ENCODE data around the gene IQSEC1.

The IQSEC1 gene

DNA sequence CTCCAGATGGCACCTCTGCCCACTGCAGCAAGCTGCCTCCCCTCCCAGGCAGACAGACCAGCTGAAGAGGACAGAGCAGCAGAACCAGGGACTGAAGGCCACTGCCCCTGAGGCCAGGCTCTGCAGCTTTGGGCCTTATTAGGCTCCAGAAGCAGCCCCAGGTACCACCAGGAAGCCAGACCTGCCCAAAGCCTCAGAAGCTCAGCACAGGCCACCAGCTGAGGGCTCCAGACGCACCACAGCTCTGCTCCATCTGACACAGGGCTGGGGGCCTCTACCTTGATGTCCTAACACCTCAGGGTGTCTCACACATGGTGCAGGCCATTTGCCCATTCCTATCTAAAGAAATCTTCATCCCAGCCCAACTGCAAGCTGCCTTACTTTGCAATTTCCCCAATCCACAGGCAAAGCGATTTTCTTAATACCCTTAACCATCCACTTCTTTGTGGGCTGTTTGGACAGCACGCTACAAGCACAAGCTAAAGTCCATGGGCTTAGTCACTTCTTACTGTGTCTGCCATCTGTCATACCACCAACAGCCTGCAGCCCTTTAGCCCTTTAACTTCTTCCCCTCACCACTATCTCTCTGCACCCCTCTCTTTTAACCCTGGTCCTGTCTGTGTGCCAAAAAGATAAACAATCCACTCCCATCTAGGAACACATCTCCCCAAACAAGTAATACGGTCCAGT, 112.1 kb downstream of the IQSEC1 start:
- in situ Hi-C loops (cut with HindIII; ENCODE audit: low sequenced_read_pairs), result no loop called here

DNA sequence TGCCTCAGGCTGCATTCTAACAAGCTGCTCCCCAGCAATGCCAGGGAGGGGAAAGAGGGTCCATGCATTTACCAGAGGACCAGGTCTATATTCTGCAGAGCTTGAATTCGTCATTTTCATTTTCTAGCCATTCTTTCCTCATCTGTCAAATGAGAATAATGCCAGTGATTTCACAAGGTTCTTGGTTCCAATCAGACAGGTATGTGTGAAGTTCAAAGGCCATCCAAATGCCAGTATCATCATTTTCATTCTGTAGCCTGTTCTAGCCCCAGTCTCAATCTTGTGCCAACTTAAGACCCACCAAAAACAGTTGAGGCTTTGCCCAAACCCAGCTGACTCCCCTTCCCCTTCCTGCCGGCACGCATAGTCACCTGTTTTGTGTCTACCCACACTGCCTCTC, 112.7 kb downstream of the IQSEC1 start:
- in situ Hi-C loops (cut with HindIII; ENCODE audit: low sequenced_read_pairs), result no loop called here

DNA sequence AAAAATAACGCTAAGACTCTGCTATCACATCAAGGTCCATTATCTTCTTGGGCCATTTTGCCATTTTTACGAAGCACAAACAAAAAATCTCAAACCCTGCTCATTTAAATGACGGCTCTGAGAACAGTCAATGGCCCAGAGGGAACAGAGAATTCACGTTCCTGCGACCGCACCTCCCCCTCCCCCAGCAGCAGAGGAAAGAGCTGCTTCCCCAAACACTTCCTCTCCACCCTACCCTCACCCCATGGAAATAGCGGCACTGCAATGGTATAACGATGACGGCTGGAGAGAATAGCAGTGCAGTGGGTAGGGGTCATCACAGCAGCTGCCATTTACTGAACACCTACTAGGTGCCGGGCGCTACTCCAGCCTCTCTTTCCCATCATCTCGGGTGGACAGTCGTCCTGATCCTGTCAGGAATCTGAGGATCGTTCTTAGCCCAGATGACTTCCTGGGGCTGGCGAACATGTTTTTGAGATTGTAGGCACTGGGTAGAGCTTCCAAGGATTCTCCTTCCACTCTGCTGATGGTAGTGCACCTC, 113.3 kb downstream of the IQSEC1 start:
- in situ Hi-C loops (cut with HindIII; ENCODE audit: low sequenced_read_pairs), result no loop called here

DNA sequence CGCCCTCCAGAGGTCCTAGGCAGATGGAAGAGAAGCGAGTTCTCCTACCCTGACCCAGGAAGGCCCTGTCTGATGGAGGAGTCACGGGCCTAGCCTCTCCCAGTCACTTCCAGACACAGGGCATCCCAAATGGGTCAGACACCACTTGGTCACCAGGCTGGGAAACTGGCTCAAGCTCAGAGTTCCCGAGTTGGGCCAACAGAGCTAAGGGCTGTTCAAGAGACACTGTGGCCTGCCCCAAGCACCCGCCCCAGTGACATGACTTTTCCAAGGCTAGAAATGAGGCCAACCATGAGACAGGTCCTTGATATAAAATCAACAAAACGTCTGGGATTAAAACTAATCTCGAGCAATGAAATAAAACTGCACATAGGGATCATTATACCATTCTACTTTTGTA, 113.8 kb downstream of the IQSEC1 start:
- in situ Hi-C loops (cut with HindIII; ENCODE audit: low sequenced_read_pairs), result no loop called here

DNA sequence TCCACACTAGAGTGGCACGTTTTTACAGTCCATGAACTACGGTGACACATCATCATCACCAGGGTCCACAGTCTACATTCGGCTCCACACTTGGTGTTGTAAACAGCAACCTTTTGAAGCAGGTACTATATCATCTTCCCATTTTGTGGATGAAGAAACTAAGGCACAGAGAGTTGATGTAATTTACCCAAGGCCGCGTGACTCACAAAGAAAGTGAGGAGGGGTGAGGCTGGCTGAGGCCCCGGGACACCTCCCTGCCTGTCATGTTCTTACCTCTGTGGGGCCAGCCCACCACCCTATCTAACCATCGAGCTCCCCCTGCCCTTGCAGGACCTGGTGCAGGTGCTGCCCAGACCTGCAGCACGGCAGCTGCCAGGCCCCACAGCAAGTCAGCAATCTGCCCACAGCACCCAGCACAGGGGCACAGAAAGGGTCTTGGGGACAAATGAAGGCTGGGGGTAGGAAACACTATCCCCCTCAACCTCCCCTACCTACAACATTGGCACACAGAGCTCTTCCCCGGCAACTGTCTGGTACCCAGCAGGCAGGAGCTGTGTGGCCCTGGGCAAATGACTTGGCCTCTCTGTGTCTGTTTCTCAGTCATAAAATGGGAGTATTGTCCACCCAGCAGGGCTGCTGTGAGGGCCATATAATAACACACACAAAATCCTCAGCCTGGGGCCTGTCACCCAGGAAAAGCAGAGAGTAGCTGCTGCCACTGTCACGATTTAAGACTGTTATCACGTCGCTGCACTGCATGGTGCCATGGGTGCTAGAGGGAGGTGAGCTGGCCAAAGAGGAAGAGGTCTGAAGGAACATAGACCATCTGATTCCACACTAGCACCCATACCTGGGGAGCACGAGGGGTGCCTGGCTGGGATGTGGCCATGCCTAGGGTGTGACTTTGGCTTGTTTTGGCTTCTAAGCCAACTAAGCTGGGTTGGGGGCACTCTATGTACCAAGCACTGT, 115.1 kb downstream of the IQSEC1 start:
- in situ Hi-C loops (cut with HindIII; ENCODE audit: low sequenced_read_pairs), result no loop called here

DNA sequence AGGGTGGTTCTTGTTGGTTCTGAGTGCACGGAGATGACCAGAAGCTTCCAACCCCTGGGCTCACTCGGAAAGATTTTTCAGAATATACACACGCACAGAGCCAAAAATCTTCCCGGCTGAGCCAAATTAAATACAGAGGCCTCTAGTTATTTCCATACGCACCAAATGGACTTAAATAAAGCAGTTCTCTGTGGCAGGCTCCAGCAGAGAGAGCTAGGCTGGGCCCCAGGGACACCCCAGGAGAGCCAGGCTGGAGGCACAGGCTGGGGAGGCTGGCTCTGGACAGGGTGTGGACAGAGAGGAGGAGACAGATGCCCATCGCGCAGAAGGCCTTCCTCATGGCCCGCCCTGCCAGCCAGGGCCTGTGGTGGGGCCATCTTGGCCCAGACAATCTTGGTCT, 115.9 kb downstream of the IQSEC1 start:
- in situ Hi-C loops (cut with HindIII; ENCODE audit: low sequenced_read_pairs), result no loop called here

DNA sequence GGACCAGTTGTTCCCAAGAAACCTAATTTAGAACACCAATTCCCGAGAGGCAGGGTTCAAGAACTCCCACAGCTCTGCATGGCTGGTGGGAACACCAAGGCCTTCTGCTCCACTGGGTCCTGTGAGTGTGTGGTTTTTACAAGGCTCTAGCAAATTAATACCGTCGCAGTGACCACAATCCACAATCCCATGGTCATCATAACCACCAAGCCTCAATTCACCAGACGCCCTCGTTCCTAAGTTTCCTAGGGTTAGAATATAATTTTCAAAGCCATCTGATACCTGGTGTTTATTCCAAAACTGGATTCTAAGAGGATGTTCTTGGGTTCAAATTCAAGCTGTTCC, 116.9 kb downstream of the IQSEC1 start:
- in situ Hi-C loops (cut with HindIII; ENCODE audit: low sequenced_read_pairs), result no loop called here

DNA sequence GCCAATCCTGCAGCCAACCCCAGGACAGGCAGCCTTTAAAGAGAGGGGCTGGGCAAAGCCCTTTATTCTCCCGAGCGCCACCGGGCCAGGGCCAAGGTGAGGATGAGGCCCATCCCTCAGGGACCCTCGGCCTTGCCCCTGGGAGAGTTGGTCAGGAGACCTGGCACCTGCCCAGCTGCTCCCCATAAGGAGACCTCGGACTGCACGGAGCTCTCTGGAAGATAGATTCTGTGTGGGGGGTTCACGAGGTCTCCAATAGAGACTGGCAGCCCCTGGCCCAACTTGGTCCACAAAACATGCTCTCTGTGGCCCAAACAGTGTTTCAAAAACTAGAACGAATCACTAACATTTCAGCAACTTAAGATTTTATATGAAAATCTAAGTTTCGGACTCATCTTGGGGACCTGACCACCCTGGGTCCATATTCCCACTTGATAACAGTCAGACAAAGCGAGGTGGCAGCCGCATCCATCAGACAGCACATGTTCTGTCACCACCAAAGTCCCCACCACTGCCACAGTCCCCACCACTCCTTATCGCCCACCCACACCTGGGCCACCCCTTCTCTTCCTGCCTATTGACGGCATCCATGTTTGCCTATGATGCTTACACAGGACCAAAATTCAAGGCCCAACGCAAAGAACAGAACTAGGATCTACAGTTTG, 117.4 kb downstream of the IQSEC1 start:
- in situ Hi-C loops (cut with HindIII; ENCODE audit: low sequenced_read_pairs), result no loop called here

DNA sequence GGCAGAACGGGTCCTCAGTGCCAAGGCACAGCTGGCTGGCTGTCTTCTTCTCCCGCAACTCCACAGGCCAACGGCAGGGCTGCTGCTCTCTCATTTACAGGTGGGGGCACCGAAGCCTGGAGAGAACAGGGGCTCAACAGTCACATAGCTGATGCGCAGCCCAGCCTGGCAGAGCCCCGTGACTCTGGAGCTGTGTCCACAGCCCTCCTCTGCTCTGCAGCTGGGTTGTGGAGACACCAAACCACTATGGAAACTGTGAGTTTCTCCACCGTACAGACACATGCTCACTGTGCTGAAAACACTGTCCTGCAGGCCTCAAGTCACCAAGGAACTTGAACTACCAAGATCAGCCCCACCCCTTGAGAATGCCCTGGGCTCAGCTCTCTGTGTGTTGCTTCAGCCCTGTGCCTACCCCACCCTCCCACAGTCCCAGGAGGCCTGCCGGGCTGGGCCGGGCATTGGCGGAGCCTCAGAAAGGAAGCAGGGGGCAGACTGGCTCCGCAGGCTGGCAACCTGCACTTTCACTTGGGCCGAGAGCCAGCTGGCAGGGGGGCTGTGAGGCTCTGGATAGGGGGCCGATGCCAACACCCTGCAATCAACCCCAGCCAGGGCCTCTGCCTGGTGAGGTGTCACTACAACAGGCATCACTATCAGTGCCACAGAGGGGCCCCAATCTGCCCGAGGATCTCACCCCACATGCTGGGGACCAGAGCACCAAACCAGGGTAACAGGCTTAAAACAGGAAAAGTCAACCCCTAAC, 118.2 kb downstream of the IQSEC1 start:
- in situ Hi-C loops (cut with HindIII; ENCODE audit: low sequenced_read_pairs), result no loop called here

DNA sequence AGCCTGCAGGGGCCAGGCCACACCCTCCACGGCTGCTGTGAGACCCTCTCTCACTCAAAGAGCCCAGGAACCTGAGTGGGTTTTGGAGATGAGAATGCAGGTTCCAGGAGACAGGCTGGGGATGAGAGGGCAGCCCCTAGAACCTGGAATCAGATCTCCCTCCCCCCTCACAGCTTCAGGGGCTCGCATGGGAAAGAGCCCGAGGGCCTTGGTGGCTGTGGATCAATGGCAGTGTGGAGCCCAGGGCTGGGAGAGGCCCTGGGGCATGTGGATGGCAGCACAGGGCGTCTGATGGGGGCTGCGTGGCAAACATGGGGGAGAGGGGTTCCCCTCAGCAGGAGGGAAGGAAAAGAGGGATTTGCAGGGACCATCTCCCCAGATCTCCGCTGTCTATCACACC, 119.0 kb downstream of the IQSEC1 start:
- in situ Hi-C loops (cut with HindIII; ENCODE audit: low sequenced_read_pairs), result no loop called here

DNA sequence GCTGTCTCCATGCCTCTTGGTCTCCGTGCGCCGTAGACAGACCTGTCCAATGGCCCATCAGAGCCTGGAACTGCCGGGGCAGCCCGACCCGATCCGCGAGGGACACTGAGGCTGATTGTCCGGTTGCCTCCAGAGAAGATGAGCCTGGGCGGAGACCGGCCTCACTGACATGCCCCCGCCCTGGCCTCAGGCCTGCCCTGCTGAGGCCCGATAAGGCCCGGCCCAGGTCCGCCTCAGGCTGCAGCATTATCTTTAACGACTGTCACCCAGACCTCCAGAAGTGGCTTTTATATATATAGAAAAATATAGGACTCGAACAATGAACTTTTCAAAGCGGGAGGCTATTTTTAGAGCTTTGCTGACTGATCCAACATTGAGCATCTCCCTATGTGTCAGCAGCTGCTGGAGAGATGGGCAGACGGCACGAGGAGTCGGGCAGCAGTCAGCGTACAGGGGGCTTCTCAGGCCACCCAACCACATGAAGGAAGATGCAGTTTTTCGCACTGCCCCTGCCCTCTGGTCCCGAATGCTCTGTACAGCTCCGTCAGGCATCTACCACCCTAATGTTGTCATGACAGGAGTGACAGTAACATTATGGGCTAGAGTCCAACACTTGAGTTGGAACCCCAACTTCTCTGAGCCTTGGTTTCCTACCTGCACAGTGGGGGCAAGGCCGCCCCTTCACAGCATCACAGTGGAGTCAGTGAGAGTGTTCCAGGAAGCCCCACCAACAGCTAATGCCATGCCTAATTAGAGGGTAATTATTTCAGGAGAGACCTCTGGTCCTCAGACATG, 119.8 kb downstream of the IQSEC1 start:
- in situ Hi-C loops (cut with HindIII; ENCODE audit: low sequenced_read_pairs), result no loop called here

DNA sequence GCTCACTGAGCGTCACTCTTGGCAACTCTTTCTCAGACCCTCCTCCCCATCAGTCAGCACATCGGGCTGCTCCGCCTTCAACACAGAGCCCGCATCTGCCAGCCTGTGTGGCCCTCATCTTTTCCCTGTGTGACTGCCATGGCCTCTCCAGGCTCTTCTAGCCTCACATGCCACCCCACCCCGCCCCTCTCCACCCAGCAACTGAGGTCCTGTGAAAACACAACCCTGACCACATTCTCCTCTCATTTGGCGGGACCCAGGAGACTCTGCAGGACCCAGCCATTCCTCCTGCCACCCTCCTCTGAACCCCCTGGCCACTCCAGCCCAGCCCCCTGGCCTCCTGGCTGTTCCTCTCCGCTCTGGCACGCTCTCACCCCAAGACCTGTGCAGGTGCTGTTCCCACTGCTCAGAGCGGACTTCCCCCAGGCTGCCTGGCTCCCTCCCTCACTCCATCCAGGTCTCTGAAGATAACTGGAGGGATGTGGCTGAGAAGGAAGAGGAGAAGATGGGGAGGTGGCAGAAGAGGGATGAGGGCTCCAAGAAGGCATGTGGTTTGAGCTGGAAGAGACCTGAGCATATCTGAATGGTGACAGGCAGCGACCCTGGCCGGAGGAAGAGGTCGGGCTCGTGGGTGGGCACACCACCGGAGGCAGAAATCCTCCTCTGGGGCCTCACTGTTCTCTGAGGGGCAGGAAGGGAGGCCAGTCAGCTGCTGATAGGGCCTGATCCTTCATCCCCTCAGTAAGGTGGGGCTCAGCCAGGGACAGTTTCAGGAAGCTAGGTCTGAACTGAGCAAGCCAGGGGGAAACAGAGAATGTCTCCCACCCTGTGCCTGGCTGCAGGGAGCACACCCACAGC, 120.7 kb downstream of the IQSEC1 start:
- in situ Hi-C loops (cut with HindIII; ENCODE audit: low sequenced_read_pairs), result no loop called here

DNA sequence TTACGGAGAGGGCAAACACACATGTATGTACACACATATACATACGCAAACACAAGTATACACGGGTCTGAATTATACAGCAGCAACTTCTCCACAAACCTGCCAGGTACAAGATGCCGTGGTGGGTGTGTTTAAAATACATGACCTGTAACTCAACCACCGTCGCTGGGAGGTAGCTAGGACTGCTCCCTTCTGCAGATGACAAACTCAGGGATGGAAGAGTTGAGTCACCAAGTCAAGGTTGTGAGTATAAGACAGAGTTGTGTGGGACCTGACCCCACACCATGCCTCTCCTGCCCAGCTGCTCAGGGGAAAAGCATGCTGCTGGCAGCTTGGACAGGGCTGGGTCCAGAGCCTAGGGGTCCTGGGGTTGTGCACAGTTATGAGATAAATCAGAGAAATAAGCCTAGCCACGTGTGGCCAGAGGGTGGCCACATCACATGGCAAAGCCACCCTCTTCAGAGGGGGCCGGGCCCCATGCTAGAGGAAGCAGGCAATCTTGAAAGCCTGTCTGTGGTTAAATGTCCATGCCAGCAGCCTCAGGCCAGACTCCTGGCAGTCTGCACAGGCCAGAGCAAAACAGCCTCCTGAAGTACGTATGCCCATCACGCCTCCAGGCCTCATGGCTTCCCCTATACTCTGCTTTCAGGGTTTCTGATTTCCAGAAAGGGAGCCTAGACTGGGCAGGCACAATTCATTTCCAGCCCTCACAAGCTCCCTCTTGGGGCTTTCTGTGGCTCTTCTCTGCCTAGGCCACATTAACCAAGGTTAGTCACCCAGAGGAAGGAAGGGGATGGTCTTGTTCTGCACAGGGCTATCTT, 124.1 kb downstream of the IQSEC1 start:
- in situ Hi-C loops (cut with HindIII; ENCODE audit: low sequenced_read_pairs), result no loop called here

DNA sequence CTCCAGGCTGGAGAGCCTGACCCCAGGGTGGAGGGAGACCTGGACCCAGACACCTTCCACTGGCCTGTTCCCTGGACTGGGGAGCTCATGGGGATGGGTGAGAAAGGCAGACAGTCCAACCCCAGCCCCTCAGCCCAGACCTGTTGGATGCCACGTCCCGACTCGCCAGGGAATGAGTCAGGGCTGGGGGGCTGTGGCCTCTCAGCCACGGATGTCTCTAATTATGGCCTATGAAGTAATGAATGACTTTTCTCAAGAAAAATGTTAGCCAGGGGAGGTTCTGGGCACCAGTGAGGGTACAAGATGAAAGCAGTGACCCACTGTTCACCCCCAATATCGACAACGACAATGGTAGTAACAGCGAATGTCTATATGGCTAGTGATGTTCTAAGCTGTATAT, 124.9 kb downstream of the IQSEC1 start:
- in situ Hi-C loops (cut with HindIII; ENCODE audit: low sequenced_read_pairs), result no loop called here

DNA sequence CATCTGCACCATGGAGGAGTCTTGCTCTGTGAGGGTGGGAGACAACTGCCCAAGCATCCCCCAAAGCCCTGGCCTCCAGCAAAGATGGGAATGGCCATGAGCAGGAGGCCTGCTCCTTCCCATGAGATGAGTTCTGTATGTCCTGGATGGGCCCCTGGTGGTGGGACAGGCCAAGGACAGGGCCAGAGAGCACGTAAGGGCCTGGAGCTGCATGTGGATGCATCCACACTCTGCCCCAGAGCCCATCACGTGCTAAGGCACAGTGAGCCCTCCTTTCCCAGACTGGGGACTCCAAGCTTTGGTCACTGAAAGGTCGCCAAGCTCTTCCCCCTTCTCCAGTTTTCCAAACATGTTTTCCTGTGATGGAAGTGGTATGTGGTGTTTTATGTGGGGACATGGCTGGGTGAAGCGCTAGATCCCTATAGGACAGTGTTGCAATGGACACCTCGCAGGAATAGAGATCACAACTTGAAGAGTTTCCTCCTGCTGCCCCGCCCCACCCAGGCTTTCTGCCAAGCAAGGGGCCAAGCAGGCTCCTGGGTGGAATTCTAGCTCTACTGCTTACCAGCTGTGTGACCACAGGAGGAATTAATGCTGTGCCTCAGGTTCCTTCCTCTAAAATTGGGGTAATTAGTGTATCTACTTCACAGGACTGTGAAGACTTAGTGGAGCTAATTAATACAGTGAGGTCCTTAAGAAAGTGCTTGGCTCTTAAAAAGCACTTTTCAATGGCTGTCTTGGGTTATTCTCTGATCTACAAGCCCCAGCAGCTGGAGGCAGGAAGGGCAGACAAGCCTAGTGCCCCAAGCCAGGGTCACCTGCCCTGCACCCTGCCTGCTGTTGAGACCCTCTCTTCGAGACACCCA, 125.5 kb downstream of the IQSEC1 start:
- in situ Hi-C loops (cut with HindIII; ENCODE audit: low sequenced_read_pairs), result no loop called here

DNA sequence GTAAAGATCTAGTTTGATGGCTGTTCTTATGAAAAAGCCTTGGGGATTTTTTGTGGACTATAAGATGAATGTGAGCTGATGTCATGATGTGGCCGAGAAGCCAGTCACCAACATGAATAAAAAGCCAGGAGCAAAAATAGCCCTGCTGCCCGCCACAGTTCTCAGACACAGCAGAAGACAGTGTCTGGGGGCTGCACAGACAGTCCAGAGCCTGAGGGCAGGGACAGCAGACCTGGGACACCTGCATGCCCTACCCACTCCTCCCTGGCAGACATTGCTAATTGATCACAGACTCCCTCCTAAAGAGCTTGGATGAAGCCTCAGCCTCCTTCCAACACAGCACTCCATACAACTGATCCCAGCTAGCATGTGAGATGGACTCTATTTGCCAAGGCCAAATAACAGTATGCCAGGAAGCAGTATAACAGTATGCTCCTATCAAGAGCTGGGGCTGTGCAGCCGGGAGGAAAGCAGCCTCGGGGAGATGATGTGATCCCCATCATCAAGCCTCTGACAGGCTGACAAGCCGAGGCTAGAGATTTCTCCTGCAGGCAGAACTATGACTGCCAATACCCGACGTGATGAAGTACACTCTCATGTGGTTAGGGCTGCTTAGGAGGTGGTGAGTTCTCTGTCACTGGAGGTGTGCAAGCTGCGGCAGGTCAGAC, 126.4 kb downstream of the IQSEC1 start:
- in situ Hi-C loops (cut with HindIII; ENCODE audit: low sequenced_read_pairs), result no loop called here

DNA sequence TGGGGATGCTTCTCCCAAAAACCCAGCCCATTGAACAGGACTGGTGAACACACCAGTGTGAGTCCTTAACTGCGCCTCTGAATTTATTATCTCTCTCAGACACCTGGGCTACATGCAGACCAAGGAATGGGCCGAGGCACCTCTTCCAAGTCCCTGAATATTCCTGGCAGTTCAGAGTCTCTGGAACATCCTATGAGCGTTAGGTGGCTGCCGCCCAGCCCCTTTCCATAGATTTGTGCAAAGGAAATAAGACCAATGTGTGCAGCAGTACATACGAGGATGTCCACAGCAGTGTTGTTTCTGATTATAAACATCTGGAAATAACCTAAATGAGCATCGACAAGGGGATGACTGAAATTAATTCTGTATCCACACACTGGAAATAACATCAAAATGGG, 127.0 kb downstream of the IQSEC1 start:
- in situ Hi-C loops (cut with HindIII; ENCODE audit: low sequenced_read_pairs), result no loop called here
